DOHH2 (cell line): ENCODE data around the gene GDPGP1.

Experiments used
- H3F3A ChIP-seq: fragments of 200-600 bp; sonication (generic), shearing (Covaris generic); 2 replicates; pipeline ENCODE4 v1.6.0; 2016; ENCODE audit warnings: antibody characterized with exemption, mild to moderate bottlenecking; ENCODE audit not compliant: control insufficient read depth, insufficient read depth
- H3K27ac ChIP-seq: fragments of 200-600 bp; sonication (generic); 2 replicates; pipeline ENCODE4 v1.5.1; 2014; ENCODE audit warnings: low read depth, mild to moderate bottlenecking, low read length, moderate library complexity
- H3K27me3 ChIP-seq: fragments of 200-600 bp; sonication (generic); 2 replicates; pipeline ENCODE4 v1.6.1; 2014; ENCODE audit warnings: mild to moderate bottlenecking, low read length, mixed read lengths; ENCODE audit not compliant: control insufficient read depth
- H3K36me3 ChIP-seq: fragments of 200-600 bp; sonication (generic); 2 replicates; pipeline ENCODE4 v1.6.1; 2014; ENCODE audit warnings: mild to moderate bottlenecking, low read length, moderate library complexity, mixed read lengths; ENCODE audit not compliant: control insufficient read depth
- H3K4me1 ChIP-seq: fragments of 200-600 bp; sonication (generic); 2 replicates; pipeline ENCODE4 v1.6.1; 2014; ENCODE audit warnings: mild to moderate bottlenecking, low read length, mixed read lengths; ENCODE audit not compliant: control insufficient read depth
- H3K4me2 ChIP-seq: fragments of 200-600 bp; sonication (generic); 2 replicates; pipeline ENCODE4 v1.6.0; 2014; ENCODE audit warnings: mild to moderate bottlenecking, low read length, moderate library complexity
- H3K4me3 ChIP-seq: fragments of 200-600 bp; sonication (generic); 2 replicates; pipeline ENCODE4 v1.5.1; 2014; ENCODE audit warnings: mild to moderate bottlenecking, low read length, mixed read lengths
- H3K79me2 ChIP-seq: fragments of 200-600 bp; sonication (generic); 2 replicates; pipeline ENCODE4 v1.6.1; 2014; ENCODE audit warnings: mild to moderate bottlenecking, low read length, mixed read lengths; ENCODE audit not compliant: control insufficient read depth
- H3K9me2 ChIP-seq: fragments of 200-600 bp; sonication (generic); replicated peaks from 2 replicates; pipeline ENCODE4 v1.6.1; 2014; ENCODE audit warnings: mild to moderate bottlenecking, low read length, mixed read lengths; ENCODE audit not compliant: control insufficient read depth
- H3K9me3 ChIP-seq: fragments of 200-600 bp; sonication (generic); 2 replicates; pipeline ENCODE4 v1.6.1; 2014; ENCODE audit warnings: antibody characterized with exemption, low read length, mixed read lengths; ENCODE audit not compliant: control insufficient read depth, insufficient read depth
- H4K20me1 ChIP-seq: fragments of 200-600 bp; sonication (generic); 2 replicates; pipeline ENCODE4 v1.6.0; 2014; ENCODE audit warnings: low read depth, mild to moderate bottlenecking, antibody characterized with exemption, low read length, moderate library complexity; ENCODE audit not compliant: control insufficient read depth, insufficient read depth
- CTCF ChIP-seq: fragments of 200-600 bp; sonication (generic); IDR thresholded peaks from one replicate; pipeline ENCODE4 v1.5.1; 2014; ENCODE audit warnings: antibody characterized with exemption, mild to moderate bottlenecking, low read depth, low read length; ENCODE audit not compliant: poor library complexity, severe bottlenecking
- EZH2phosphoT487 ChIP-seq: fragments of 200-600 bp; sonication (generic); IDR thresholded peaks from 2 replicates; pipeline ENCODE4 v1.6.1; 2017; ENCODE audit warnings: borderline replicate concordance, mild to moderate bottlenecking, antibody characterized with exemption, low read length, moderate library complexity, mixed read lengths

Gene GDPGP1

GRCh38 chr15:90228960-90229359 is 5.0 kb upstream of the GDPGP1 start:
- H3K36me3 ChIP-seq = peaks cover 44% of the 10 kb centered on the region
- H3K27ac ChIP-seq = no peak overlapping the region

GRCh38 chr15:90230071-90230494 is 3.9 kb upstream of the GDPGP1 start:
- TF ChIP-seq EZH2phosphoT487 = no peak
- no peak for TF ChIP-seq CTCF
- Histone ChIP-seq H3K9me2 (no peaks in the 10 kb centered on the region), H3K4me3 (no peak overlapping the region), H3K36me3 (peaks cover 44% of the 10 kb centered on the region), H3F3A (0 out of 2 replicates have a peak, but pooled peaks cover 2% of the 10 kb centered on the region), H3K27me3 (no peaks in the 10 kb centered on the region), H3K27ac (no peak overlapping the region), H3K4me1 (peaks cover 35% of the 10 kb centered on the region), H3K4me2 (no peak overlapping the region), H3K9me3 (no peaks in the 10 kb centered on the region), H4K20me1 (no peaks in the 10 kb centered on the region), H3K79me2 (peaks cover 29% of the 10 kb centered on the region)

More at GRCh38 chr15:90228960-90229359, 5.0 kb upstream of the GDPGP1 start:
- Histone ChIP-seq H4K20me1 (no peaks in the 10 kb centered on the region), H3K9me2 (no peaks in the 10 kb centered on the region), H3K79me2 (peaks cover 23% of the 10 kb centered on the region), H3K9me3 (no peaks in the 10 kb centered on the region), H3K4me1 (peaks cover 28% of the 10 kb centered on the region), H3K4me3 (no peak overlapping the region), H3K4me2 (no peak overlapping the region), H3K27me3 (no peaks in the 10 kb centered on the region), H3F3A (0 out of 2 replicates have a peak, but pooled peaks cover 2% of the 10 kb centered on the region)
- TF ChIP-seq EZH2phosphoT487 (no peak), CTCF (no peak)

GRCh38 chr15:90230610-90231009 is 3.4 kb upstream of the GDPGP1 start:
- H3K4me2 ChIP-seq = peak overlapping the region; percentile 100
- peaks cover 41% of the 10 kb centered on the region for H3K36me3 ChIP-seq

More at GRCh38 chr15:90230610-90231009, 3.4 kb upstream of the GDPGP1 start:
- Histone ChIP-seq H3K4me1 (peaks cover 35% of the 10 kb centered on the region), H3K27ac (no peak overlapping the region; the same call in 1 of the 2 replicates), H4K20me1 (no peaks in the 10 kb centered on the region), H3K27me3 (no peaks in the 10 kb centered on the region), H3K79me2 (peaks cover 29% of the 10 kb centered on the region), H3K4me3 (peak overlapping the region; percentile 96), H3F3A (0 out of 2 replicates have a peak, but pooled peaks cover 2% of the 10 kb centered on the region), H3K9me2 (no peaks in the 10 kb centered on the region), H3K9me3 (no peaks in the 10 kb centered on the region)
- TF ChIP-seq CTCF (no peak), EZH2phosphoT487 (no peak)
